ENCODE data around the gene MYBPC1. TPM values are rescaled to one million over a fixed set of nuclear protein-coding genes. Genes with fewer than 3 reads are reported as not detected.

Gene MYBPC1
- total RNA-seq, 1 experiment from 2014 or later, result not detected

DNA sequence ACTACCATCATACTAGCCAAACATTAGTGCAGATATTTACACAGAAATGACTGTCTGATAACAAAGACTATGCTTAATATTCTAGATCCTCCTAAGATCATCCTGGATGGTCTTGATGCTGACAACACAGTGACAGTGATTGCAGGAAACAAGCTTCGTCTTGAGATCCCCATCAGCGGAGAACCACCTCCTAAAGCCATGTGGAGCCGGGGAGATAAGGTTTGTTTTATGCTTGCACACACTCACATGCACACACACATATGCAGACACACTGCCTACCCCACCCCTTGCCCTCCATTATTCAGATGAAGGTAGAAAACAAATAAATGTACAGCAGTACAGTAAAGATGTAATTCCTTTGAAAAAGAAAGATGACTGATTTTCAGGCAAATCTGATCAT lies 58.3 kb downstream of the MYBPC1 start:
- in situ Hi-C loops (cut with HindIII; ENCODE audit: low pct_unique_long_range_greater_than_20kb, low sequenced_read_pairs) (no loop called here), intact Hi-C loops (cut with micrococcal nuclease; ENCODE audit: unreplicated experiment) (no loop called here)
- TF ChIP-seq, protein P1, sequence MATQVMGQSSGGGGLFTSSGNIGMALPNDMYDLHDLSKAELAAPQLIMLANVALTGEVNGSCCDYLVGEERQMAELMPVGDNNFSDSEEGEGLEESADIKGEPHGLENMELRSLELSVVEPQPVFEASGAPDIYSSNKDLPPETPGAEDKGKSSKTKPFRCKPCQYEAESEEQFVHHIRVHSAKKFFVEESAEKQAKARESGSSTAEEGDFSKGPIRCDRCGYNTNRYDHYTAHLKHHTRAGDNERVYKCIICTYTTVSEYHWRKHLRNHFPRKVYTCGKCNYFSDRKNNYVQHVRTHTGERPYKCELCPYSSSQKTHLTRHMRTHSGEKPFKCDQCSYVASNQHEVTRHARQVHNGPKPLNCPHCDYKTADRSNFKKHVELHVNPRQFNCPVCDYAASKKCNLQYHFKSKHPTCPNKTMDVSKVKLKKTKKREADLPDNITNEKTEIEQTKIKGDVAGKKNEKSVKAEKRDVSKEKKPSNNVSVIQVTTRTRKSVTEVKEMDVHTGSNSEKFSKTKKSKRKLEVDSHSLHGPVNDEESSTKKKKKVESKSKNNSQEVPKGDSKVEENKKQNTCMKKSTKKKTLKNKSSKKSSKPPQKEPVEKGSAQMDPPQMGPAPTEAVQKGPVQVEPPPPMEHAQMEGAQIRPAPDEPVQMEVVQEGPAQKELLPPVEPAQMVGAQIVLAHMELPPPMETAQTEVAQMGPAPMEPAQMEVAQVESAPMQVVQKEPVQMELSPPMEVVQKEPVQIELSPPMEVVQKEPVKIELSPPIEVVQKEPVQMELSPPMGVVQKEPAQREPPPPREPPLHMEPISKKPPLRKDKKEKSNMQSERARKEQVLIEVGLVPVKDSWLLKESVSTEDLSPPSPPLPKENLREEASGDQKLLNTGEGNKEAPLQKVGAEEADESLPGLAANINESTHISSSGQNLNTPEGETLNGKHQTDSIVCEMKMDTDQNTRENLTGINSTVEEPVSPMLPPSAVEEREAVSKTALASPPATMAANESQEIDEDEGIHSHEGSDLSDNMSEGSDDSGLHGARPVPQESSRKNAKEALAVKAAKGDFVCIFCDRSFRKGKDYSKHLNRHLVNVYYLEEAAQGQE (IDR thresholded peaks at IDR 0.05; ENCODE audit: insufficient read depth in 1 of 2, low read depth in 2 of 2, low read length in 1 of 2), result no peak
- TF ChIP-seq CTCF (IDR thresholded peaks at IDR 0.05), result no peak
- H3K4me1 ChIP-seq (ENCODE audit: control insufficient read depth, insufficient read depth, low read length), result no peaks in the 10 kb centered on the region
- ATAC-seq, result no peak
- no peak for DNase-seq (ENCODE audit: low read depth, low spot score)
- CTCF ChIA-PET, result no interaction called here
- no peak overlapping the region for H3K27ac ChIP-seq (ENCODE audit: low read length)
- H3K9me3 ChIP-seq (ENCODE audit: control insufficient read depth, insufficient read depth, low read depth, low read length), result no peaks in the 10 kb centered on the region
- H3K4me3 ChIP-seq (ENCODE audit: low read depth in 2 of 2, low read length in 2 of 2), result no peak overlapping the region
- H3K36me3 ChIP-seq (ENCODE audit: control insufficient read depth, insufficient read depth, low read length), result no peaks in the 10 kb centered on the region
- POLR2A ChIA-PET, result no interaction called here
- no TSS peak for BruUV-seq (replicated peaks)
- H3K27me3 ChIP-seq (ENCODE audit: control insufficient read depth, insufficient read depth, low read length), result peaks cover 6% of the 10 kb centered on the region; the same call in 1 of the 2 replicates

- H3K27ac ChIP-seq (ENCODE audit: low read length), result no peak overlapping the region
- no TSS peak for BruUV-seq (replicated peaks)
- no peaks in the 10 kb centered on the region for H3K9me3 ChIP-seq (ENCODE audit: control insufficient read depth, insufficient read depth, low read depth, low read length)
- H3K27me3 ChIP-seq (ENCODE audit: control insufficient read depth, insufficient read depth, low read length), result peaks cover 6% of the 10 kb centered on the region; the same call in 1 of the 2 replicates
- H3K4me1 ChIP-seq (ENCODE audit: control insufficient read depth, insufficient read depth, low read length), result no peaks in the 10 kb centered on the region
- ATAC-seq (no peak), DNase-seq (ENCODE audit: low read depth, low spot score) (no peak)
- ChIA-PET POLR2A (no interaction called here), CTCF (no interaction called here)
- in situ Hi-C loops (cut with HindIII; ENCODE audit: low pct_unique_long_range_greater_than_20kb, low sequenced_read_pairs) (no loop called here), intact Hi-C loops (cut with micrococcal nuclease; ENCODE audit: unreplicated experiment) (no loop called here)
- H3K36me3 ChIP-seq (ENCODE audit: control insufficient read depth, insufficient read depth, low read length), result no peaks in the 10 kb centered on the region
- no peak overlapping the region for H3K4me3 ChIP-seq (ENCODE audit: low read depth in 2 of 2, low read length in 2 of 2)
- no peak for TF ChIP-seq CTCF (IDR thresholded peaks at IDR 0.05)
- TF ChIP-seq, protein P1 (IDR thresholded peaks at IDR 0.05; ENCODE audit: insufficient read depth in 1 of 2, low read depth in 2 of 2, low read length in 1 of 2), result no peak
- TF ChIP-seq POLR2AphosphoS5 (IDR thresholded peaks at IDR 0.05; ENCODE audit: low read depth, low read length), result no peak
- TF ChIP-seq TCF7L2 (IDR thresholded peaks at IDR 0.05; ENCODE audit: low read depth, low read length), result no peak
- no peak for TF ChIP-seq SIN3A (IDR thresholded peaks at IDR 0.05; ENCODE audit: borderline replicate concordance, insufficient read depth, low read depth, low read length)
Observed at GRCh38 chr12:101653503-101653902, 58.7 kb downstream of the MYBPC1 start.

Data from Panc1 (cell line).